Stimulated activated naive CD8-positive, alpha-beta T cell treated with anti-CD3 and anti-CD28 coated beads, Interleukin-15, Interleukin-2, amounts not matched to agents 100 ng/mL and 50 ng/mL, for 24 hours (primary cell): ENCODE data around the gene ZDHHC13.

Source experiments
- H3K27ac Mint-ChIP-seq: one replicate; pipeline ENCODE4 v1.8.0; 2021; ENCODE audit warnings: mild to moderate bottlenecking, mixed read lengths
- H3K27me3 Mint-ChIP-seq: one replicate; pipeline ENCODE4 v1.8.0; 2021; ENCODE audit warnings: mixed read lengths
- H3K36me3 Mint-ChIP-seq: one replicate; pipeline ENCODE4 v1.8.0; 2021; ENCODE audit warnings: low read depth, mixed read lengths
- H3K4me1 Mint-ChIP-seq: one replicate; pipeline ENCODE4 v1.8.0; 2021; ENCODE audit warnings: low read depth, mixed read lengths
- H3K4me3 Mint-ChIP-seq: one replicate; pipeline ENCODE4 v1.8.0; 2021; ENCODE audit warnings: mild to moderate bottlenecking, mixed read lengths
- H3K9me3 Mint-ChIP-seq: one replicate; pipeline ENCODE4 v1.8.0; 2021; ENCODE audit warnings: mixed read lengths

The ZDHHC13 gene

DNA sequence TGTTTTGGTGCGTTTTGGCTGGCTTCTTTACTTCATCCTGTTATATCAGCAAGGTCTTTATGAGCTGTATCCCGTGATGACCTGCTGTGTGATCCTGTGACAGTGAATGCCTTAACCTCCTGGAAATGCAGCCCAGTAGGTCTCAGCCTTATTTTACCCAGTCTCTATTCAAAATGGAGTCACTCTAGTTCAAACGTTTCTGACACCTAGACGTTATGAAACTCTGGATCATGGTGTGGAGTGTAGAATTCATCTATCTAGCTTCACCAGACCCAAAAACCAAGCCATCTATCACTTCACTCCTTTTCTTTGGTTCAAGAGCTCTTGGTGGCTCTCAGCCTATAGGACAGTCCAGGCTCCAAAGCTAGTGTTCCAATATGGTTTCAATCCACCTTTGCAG is 28.2 kb upstream of the ZDHHC13 start:
- Mint-ChIP-seq H3K27ac (no peak overlapping the region), H3K27me3 (peaks cover 15% of the 10 kb centered on the region), H3K4me3 (no peak overlapping the region), H3K9me3 (no peaks in the 10 kb centered on the region), H3K4me1 (no peaks in the 10 kb centered on the region), H3K36me3 (no peaks in the 10 kb centered on the region)

- no peak overlapping the region for H3K4me3 Mint-ChIP-seq
- no peaks in the 10 kb centered on the region for H3K4me1 Mint-ChIP-seq
- no peaks in the 10 kb centered on the region for H3K36me3 Mint-ChIP-seq
- H3K27me3 Mint-ChIP-seq, result peaks cover 15% of the 10 kb centered on the region
- no peaks in the 10 kb centered on the region for H3K9me3 Mint-ChIP-seq
- no peak overlapping the region for H3K27ac Mint-ChIP-seq
Measured at GRCh38 chr11:19089421-19089820, 27.5 kb upstream of the ZDHHC13 start.

- H3K4me1 Mint-ChIP-seq, result no peaks in the 10 kb centered on the region
- H3K27ac Mint-ChIP-seq, result no peak overlapping the region
- no peak overlapping the region for H3K4me3 Mint-ChIP-seq
- peaks cover 19% of the 10 kb centered on the region for H3K27me3 Mint-ChIP-seq
- H3K9me3 Mint-ChIP-seq, result no peaks in the 10 kb centered on the region
- no peaks in the 10 kb centered on the region for H3K36me3 Mint-ChIP-seq
Measured at GRCh38 chr11:19091366-19091765, 25.6 kb upstream of the ZDHHC13 start.

DNA sequence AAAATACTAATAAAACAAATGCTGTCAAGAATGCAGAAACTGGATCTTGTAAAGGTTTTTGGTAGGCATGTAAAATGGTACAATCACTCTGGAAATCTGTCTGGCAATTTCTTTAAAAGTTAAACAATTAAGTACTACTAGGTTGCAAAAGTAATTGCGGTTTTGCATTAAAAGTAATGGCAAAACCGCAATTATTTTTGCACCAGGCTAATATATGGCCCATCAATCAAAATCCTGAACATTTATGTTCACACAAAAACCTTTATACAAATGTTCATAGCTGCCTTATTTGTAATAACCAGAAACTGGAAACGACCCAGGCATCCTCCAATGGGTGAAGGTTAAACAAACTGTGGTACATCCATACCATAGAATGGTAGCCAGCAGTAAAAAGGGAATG is 24.6 kb upstream of the ZDHHC13 start:
- peaks cover 25% of the 10 kb centered on the region for H3K27me3 Mint-ChIP-seq
- H3K9me3 Mint-ChIP-seq, result no peaks in the 10 kb centered on the region
- no peaks in the 10 kb centered on the region for H3K4me1 Mint-ChIP-seq
- H3K27ac Mint-ChIP-seq, result no peak overlapping the region
- no peak overlapping the region for H3K4me3 Mint-ChIP-seq
- no peaks in the 10 kb centered on the region for H3K36me3 Mint-ChIP-seq

DNA sequence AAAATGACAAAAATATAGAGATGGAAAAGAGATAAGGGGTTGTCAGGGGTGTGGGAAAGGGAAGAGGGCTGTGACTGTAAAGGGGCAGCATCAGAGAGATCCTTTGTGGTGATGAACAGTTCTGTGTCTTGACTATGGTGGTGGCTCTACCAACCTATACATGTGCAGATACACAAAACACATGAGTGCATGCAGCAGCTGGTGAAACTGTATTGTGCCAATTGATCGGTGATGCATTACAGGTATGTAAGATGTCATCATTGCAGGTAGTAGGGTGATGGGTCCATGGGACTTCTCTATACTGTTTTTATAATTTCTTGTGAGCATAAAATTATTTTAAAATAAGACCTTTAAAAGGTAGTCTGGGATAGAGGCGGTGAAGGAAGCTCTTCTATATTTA is 24.1 kb upstream of the ZDHHC13 start:
- H3K9me3 Mint-ChIP-seq, result no peaks in the 10 kb centered on the region
- peaks cover 28% of the 10 kb centered on the region for H3K27me3 Mint-ChIP-seq
- no peak overlapping the region for H3K27ac Mint-ChIP-seq
- no peak overlapping the region for H3K4me3 Mint-ChIP-seq
- H3K4me1 Mint-ChIP-seq, result no peaks in the 10 kb centered on the region
- H3K36me3 Mint-ChIP-seq, result no peaks in the 10 kb centered on the region

DNA sequence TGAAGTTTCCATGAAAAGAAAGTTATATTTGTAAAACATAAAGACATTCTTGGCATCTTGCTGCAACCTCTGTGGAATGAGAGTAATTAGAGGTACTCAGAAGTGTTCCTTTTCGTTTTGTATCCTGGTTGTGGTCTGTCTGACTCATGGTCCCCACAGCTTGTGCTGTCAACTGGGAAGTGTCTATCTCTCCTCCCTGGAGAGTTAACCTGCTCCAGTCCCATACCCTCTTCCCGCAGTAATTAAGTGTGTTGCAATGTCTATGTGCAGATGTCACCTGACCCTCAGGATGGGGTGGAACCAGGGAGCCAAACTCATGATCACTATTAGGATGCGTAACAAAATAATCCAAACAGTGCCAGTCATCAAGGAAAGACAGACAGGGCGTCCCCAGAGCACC is 23.0 kb upstream of the ZDHHC13 start:
- H3K4me1 Mint-ChIP-seq, result no peaks in the 10 kb centered on the region
- no peak overlapping the region for H3K4me3 Mint-ChIP-seq
- no peaks in the 10 kb centered on the region for H3K9me3 Mint-ChIP-seq
- H3K36me3 Mint-ChIP-seq, result no peaks in the 10 kb centered on the region
- no peak overlapping the region for H3K27ac Mint-ChIP-seq
- H3K27me3 Mint-ChIP-seq, result peaks cover 34% of the 10 kb centered on the region

- no peaks in the 10 kb centered on the region for H3K4me1 Mint-ChIP-seq
- H3K4me3 Mint-ChIP-seq, result no peak overlapping the region
- no peaks in the 10 kb centered on the region for H3K36me3 Mint-ChIP-seq
- no peaks in the 10 kb centered on the region for H3K9me3 Mint-ChIP-seq
- H3K27me3 Mint-ChIP-seq, result peaks cover 34% of the 10 kb centered on the region
- no peak overlapping the region for H3K27ac Mint-ChIP-seq
Measured at GRCh38 chr11:19094859-19095258, 22.1 kb upstream of the ZDHHC13 start.

GRCh38 chr11:19099093-19099492 is 17.9 kb upstream of the ZDHHC13 start:
- peaks cover 3% of the 10 kb centered on the region for H3K9me3 Mint-ChIP-seq
- no peak overlapping the region for H3K4me3 Mint-ChIP-seq
- no peaks in the 10 kb centered on the region for H3K4me1 Mint-ChIP-seq
- no peak overlapping the region for H3K27ac Mint-ChIP-seq
- no peaks in the 10 kb centered on the region for H3K36me3 Mint-ChIP-seq
- peaks cover 28% of the 10 kb centered on the region for H3K27me3 Mint-ChIP-seq

DNA sequence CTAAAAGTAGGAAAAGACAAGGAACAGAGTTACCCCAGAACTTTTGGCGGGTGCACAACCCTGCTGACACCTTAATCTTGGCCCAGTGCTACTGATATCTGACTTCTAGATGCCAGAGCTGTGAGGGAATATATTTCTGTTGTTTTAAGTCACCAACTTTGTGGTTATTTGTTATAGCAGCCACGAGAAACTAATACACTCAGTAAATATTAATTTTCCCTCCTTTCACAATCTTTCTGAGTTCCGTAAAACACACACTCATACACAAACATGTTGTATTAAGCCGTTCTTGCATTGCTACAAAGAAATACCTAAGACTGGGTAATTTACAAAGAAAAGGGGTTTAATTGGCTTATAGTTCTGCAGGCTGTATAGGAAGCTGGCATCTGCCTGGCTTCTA is 16.1 kb upstream of the ZDHHC13 start:
- no peak overlapping the region for H3K4me3 Mint-ChIP-seq

GRCh38 chr11:19101796-19102520 is 15.0 kb upstream of the ZDHHC13 start:
- peaks cover 21% of the 10 kb centered on the region for H3K27me3 Mint-ChIP-seq
- peaks cover 3% of the 10 kb centered on the region for H3K9me3 Mint-ChIP-seq
- H3K4me1 Mint-ChIP-seq, result no peaks in the 10 kb centered on the region
- no peaks in the 10 kb centered on the region for H3K36me3 Mint-ChIP-seq
- H3K4me3 Mint-ChIP-seq, result no peak overlapping the region
- H3K27ac Mint-ChIP-seq, result no peak overlapping the region

More for the DNA sequence above, 16.1 kb upstream of the ZDHHC13 start:
- no peak overlapping the region for H3K27ac Mint-ChIP-seq
- no peaks in the 10 kb centered on the region for H3K4me1 Mint-ChIP-seq
- H3K36me3 Mint-ChIP-seq, result no peaks in the 10 kb centered on the region
- H3K27me3 Mint-ChIP-seq, result peaks cover 29% of the 10 kb centered on the region
- H3K9me3 Mint-ChIP-seq, result peaks cover 3% of the 10 kb centered on the region

GRCh38 chr11:19102521-19102900 is 14.5 kb upstream of the ZDHHC13 start:
- H3K36me3 Mint-ChIP-seq, result no peaks in the 10 kb centered on the region
- H3K27me3 Mint-ChIP-seq, result peaks cover 18% of the 10 kb centered on the region
- no peak overlapping the region for H3K4me3 Mint-ChIP-seq
- H3K4me1 Mint-ChIP-seq, result no peaks in the 10 kb centered on the region
- no peak overlapping the region for H3K27ac Mint-ChIP-seq
- H3K9me3 Mint-ChIP-seq, result peaks cover 3% of the 10 kb centered on the region

DNA sequence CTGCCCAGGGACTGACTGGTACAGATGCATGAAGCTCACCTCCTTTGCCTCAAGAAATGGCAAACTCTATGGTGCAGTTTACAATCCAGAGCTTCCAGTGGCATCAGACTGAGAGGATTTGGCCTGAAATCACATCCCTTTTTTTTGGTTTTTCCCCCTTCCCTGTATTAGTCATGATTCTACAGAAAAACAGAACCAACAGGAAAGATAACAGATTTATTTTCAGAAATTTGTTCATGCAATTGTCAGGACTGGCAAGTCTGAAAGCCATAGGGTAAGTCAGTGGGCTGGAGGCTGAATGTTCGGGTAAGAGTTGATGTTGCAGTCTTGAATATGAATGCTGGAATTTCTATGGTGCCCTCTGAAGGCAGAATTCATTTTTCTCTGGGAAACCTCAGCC is 12.0 kb upstream of the ZDHHC13 start:
- no peaks in the 10 kb centered on the region for H3K36me3 Mint-ChIP-seq
- H3K9me3 Mint-ChIP-seq, result peaks cover 3% of the 10 kb centered on the region
- peaks cover 4% of the 10 kb centered on the region for H3K4me1 Mint-ChIP-seq
- H3K4me3 Mint-ChIP-seq, result no peak overlapping the region
- H3K27me3 Mint-ChIP-seq, result peaks cover 10% of the 10 kb centered on the region
- no peak overlapping the region for H3K27ac Mint-ChIP-seq

DNA sequence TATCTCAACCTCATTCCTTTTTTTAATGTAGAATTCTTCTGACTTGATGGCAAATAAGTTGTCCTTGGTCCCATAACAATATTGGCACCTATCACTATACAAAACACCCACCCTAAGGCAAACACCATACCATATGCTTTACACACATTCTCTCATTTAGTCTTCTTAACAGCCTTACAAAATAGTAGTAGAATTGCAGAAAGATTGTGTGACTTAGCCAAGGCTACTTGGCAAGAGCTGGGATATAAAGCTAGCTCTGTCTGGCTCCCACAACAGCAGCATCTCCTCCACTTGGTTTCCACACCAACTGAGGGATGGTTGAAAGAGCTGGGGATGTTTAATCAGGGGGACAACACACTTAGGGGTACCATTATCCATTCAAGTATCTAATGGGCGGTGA is 9.8 kb upstream of the ZDHHC13 start:
- no peaks in the 10 kb centered on the region for H3K9me3 Mint-ChIP-seq
- H3K27ac Mint-ChIP-seq, result no peak overlapping the region
- H3K4me3 Mint-ChIP-seq, result no peak overlapping the region
- H3K36me3 Mint-ChIP-seq, result no peaks in the 10 kb centered on the region
- peaks cover 10% of the 10 kb centered on the region for H3K27me3 Mint-ChIP-seq
- peaks cover 4% of the 10 kb centered on the region for H3K4me1 Mint-ChIP-seq

- Mint-ChIP-seq H3K36me3 (no peaks in the 10 kb centered on the region), H3K27ac (no peak overlapping the region), H3K4me1 (peaks cover 4% of the 10 kb centered on the region), H3K9me3 (no peaks in the 10 kb centered on the region), H3K27me3 (no peaks in the 10 kb centered on the region), H3K4me3 (no peak overlapping the region)
Measured at GRCh38 chr11:19110295-19110694, 6.7 kb upstream of the ZDHHC13 start.

DNA sequence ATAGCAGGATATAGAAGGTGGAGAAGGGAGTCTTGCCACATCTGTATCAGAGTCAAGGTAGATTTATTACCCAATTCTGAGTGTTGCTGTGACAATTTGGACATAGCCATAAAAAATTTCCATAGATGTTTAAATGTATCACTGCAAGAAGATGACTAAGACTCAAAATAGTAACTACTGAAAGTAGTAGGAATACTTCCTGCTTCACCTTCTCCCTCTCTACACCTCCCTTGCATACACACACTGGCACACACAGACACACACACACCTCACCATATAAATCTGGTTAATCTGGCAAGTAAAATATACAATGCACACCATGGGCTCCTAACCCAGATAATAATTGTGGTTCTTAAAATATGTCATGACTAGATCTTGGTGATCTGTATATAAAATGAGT is 5.2 kb upstream of the ZDHHC13 start:
- H3K9me3 Mint-ChIP-seq, result no peaks in the 10 kb centered on the region
- peaks cover 10% of the 10 kb centered on the region for H3K4me1 Mint-ChIP-seq
- no peaks in the 10 kb centered on the region for H3K27me3 Mint-ChIP-seq
- H3K36me3 Mint-ChIP-seq, result no peaks in the 10 kb centered on the region
- no peak overlapping the region for H3K4me3 Mint-ChIP-seq
- H3K27ac Mint-ChIP-seq, result no peak overlapping the region

DNA sequence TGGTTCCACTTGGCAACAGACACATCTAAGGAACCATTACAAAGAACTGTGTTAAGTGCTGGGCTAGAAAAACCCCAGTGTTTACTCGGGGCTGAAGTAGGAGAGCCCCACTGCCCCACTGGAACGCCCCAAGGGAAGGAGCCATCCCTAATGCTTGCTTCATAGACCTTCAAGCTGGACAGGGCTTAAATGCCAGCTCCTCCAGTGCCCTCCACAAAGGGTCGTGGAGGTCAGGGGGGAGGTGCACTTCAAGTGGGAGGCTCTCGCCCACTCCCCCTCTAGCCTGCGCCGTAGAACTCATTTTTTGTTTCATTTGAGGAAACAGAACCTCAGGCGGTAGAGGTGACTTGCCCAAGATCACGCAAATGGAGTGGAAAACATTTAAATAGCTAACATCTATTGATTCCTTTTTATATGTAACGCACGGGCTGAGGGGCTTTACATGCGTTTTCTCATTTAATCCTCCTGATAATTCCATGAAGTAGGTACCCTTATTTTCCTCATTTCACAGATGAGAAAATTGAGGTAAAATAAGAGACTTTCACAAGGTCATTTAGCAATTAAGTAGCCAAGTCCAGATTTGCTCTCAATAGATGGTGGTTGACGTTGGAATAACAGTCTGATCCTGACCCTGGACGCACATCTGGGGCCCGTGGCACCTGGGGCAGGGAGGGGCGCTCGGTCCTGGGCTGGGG is 545 bp upstream of the ZDHHC13 start:
- Mint-ChIP-seq H3K27ac (peak overlapping the region; percentile 93), H3K9me3 (no peaks in the 10 kb centered on the region), H3K27me3 (no peaks in the 10 kb centered on the region), H3K36me3 (peaks cover 30% of the 10 kb centered on the region), H3K4me1 (peaks cover 43% of the 10 kb centered on the region), H3K4me3 (peak overlapping the region; percentile 92)
